Endothelial cell of umbilical vein (primary cell): ENCODE results near the gene LRRC53. TPM values are rescaled to one million over a fixed set of nuclear protein-coding genes. Genes with fewer than 3 reads are reported as not detected.

ENCODE experiments used
- BruUV-seq: library from RNA; stranded (reverse); fragments of 400-500 nt; replicated peaks from 2 replicates; lab custom pipeline; 2021; lab: Mats Ljungman, UMichigan
- CTCF ChIA-PET: fragments of 300-600, 350-600 bp; sonication (Branson Sonifier 250); formaldehyde crosslinking; loops from one replicate; lab custom pipeline; 2021; ENCODE audit warnings: antibody characterized with exemption, inconsistent platforms; lab: Charles Lee
- POLR2A ChIA-PET: fragments of 300-600, 350-600 bp; sonication (Branson Sonifier 250); formaldehyde crosslinking; loops from one replicate; lab custom pipeline; 2021; ENCODE audit warnings: antibody characterized with exemption, inconsistent platforms; lab: Charles Lee
- DNase-seq: peaks from one replicate; pipeline ENCODE4 v3.0.0-alpha.2; 2011; ENCODE audit warnings: low read depth, low spot score
- FAIRE-seq: peaks from 2 replicates; lab custom pipeline; 2011; peaks lifted over from hg19 to GRCh38; lab: Jason Lieb, UNC
- H2AFZ ChIP-seq: 2 replicates; pipeline ENCODE4 v1.6.0; 2012; ENCODE audit warnings: low read depth, low read length, control low read depth, inconsistent platforms
- H3K27ac ChIP-seq: 2 replicates; pipeline ENCODE4 v1.5.1; 2011; ENCODE audit warnings: low read depth, mild to moderate bottlenecking, control low read depth, low read length, moderate library complexity; ENCODE audit not compliant: insufficient read depth
- H3K27me3 ChIP-seq, 2 experiments: 2 replicates each; pipeline versions ENCODE4 v1.6.0 to v1.6.1; 2011; ENCODE audit warnings: low read length in 2 of 2, mixed read lengths in 1 of 2; ENCODE audit not compliant: control insufficient read depth in 2 of 2, insufficient read depth in 2 of 2
- H3K36me3 ChIP-seq, 2 experiments: 2 replicates in 1 of 2; 3 replicates in 1 of 2; pipeline ENCODE4 v1.5.1; 2011; ENCODE audit warnings: low read length in 2 of 2, mild to moderate bottlenecking in 1 of 2, moderate library complexity in 1 of 2; ENCODE audit not compliant: control insufficient read depth in 2 of 2, insufficient read depth in 2 of 2; ENCODE audit errors: extremely low read depth in 1 of 2
- H3K4me1 ChIP-seq: 3 replicates; pipeline ENCODE4 v1.5.1; 2011; ENCODE audit warnings: mild to moderate bottlenecking, low read length; ENCODE audit not compliant: control insufficient read depth, insufficient read depth; ENCODE audit errors: extremely low read depth
- H3K4me2 ChIP-seq: 2 replicates; pipeline ENCODE4 v1.6.1; 2011; ENCODE audit warnings: low read length, control low read depth, mixed read lengths; ENCODE audit not compliant: insufficient read depth
- H3K4me3 ChIP-seq, 3 experiments: fragments of 200-600 bp in 1 of 3; sonication (generic), shearing (Covaris generic) in 1 of 3; replicated peaks in 1 of 3; 2 replicates each; pipeline ENCODE4 v1.5.1; 2011 to 2016; ENCODE audit warnings: control low read depth in 3 of 3, low read length in 3 of 3, mild to moderate bottlenecking in 2 of 3, inconsistent platforms in 1 of 3, low read depth in 1 of 3, moderate library complexity in 1 of 3; ENCODE audit not compliant: insufficient read depth in 1 of 3
- H3K79me2 ChIP-seq: 2 replicates; pipeline ENCODE4 v1.6.0; 2012; ENCODE audit warnings: low read length, inconsistent platforms; ENCODE audit not compliant: control insufficient read depth, insufficient read depth
- H3K9ac ChIP-seq: replicated peaks from 2 replicates; pipeline ENCODE3; 2011; ENCODE audit warnings: low read length, control low read depth; ENCODE audit not compliant: insufficient read depth; ENCODE audit errors: extremely low read depth
- H3K9me1 ChIP-seq: replicated peaks from 3 replicates; pipeline ENCODE4 v1.6.0; 2011; ENCODE audit warnings: mild to moderate bottlenecking, low read length; ENCODE audit not compliant: control insufficient read depth, insufficient read depth; ENCODE audit errors: extremely low read depth
- H3K9me3 ChIP-seq: replicated peaks from 2 replicates; pipeline ENCODE4 v1.5.1; 2012; ENCODE audit warnings: low read length, inconsistent platforms; ENCODE audit not compliant: control insufficient read depth, insufficient read depth
- H4K20me1 ChIP-seq: replicated peaks from 2 replicates; pipeline ENCODE3; 2011; ENCODE audit warnings: mild to moderate bottlenecking, low read length; ENCODE audit not compliant: control insufficient read depth, insufficient read depth; ENCODE audit errors: extremely low read depth
- CTCF ChIP-seq, 2 donors: IDR thresholded peaks; 1 replicate in 1 of 2; 2 replicates in 1 of 2; pipeline ENCODE4 v1.5.1; 2011; ENCODE audit warnings: low read length in 2 of 2, mild to moderate bottlenecking in 2 of 2, moderate library complexity in 2 of 2, control low read depth in 1 of 2, inconsistent platforms in 1 of 2, low read depth in 1 of 2; ENCODE audit not compliant: insufficient read depth in 1 of 2; ENCODE audit errors: extremely low read depth in 1 of 2
- EZH2 ChIP-seq: IDR thresholded peaks from 2 replicates; pipeline ENCODE4 v1.6.1; 2012; ENCODE audit warnings: borderline replicate concordance, low read depth, mild to moderate bottlenecking, moderate library complexity, low read length, inconsistent platforms; ENCODE audit not compliant: severe bottlenecking
- FOS ChIP-seq: IDR thresholded peaks from 2 replicates; pipeline ENCODE4 v1.6.1; 2011; ENCODE audit warnings: mild to moderate bottlenecking, low read length, moderate library complexity, borderline replicate concordance; ENCODE audit not compliant: insufficient read depth
- GATA2 ChIP-seq: IDR thresholded peaks from 2 replicates; pipeline ENCODE4 v1.7.0; 2011; ENCODE audit warnings: low read depth, mild to moderate bottlenecking, moderate library complexity, mixed read lengths, low read length; ENCODE audit not compliant: insufficient read length, insufficient read depth
- JUN ChIP-seq: IDR thresholded peaks from 2 replicates; pipeline ENCODE4 v1.6.1; 2011; ENCODE audit warnings: borderline replicate concordance, low read depth; ENCODE audit not compliant: insufficient read length, insufficient read depth
- MAX ChIP-seq: IDR thresholded peaks from 2 replicates; pipeline ENCODE4 v1.6.1; 2011; ENCODE audit not compliant: insufficient read depth, insufficient read length
- MYC ChIP-seq: IDR thresholded peaks from one replicate; pipeline ENCODE4 v1.6.1; 2011; ENCODE audit warnings: mild to moderate bottlenecking, low read depth, low read length
- POLR2A ChIP-seq: IDR thresholded peaks from 2 replicates; pipeline ENCODE4 v1.6.1; 2012; ENCODE audit warnings: low read depth, mild to moderate bottlenecking, control low read depth, low read length
- POLR2AphosphoS5 ChIP-seq: IDR thresholded peaks from 2 replicates; pipeline ENCODE4 v1.6.1; 2012; ENCODE audit warnings: low read depth, mild to moderate bottlenecking, control low read depth, low read length, moderate library complexity; ENCODE audit not compliant: insufficient read depth
- dilution Hi-C: fragments of 300-500 bp; cut with MboI; formaldehyde crosslinking; loops from one replicate; pipeline ENCODE4 v1.15.0; 2019; ENCODE audit warnings: low sequenced_read_pairs; ENCODE audit not compliant: extremely low pct_ligation_motif_present
- intact Hi-C: fragments of 100-400 bp; cut with micrococcal nuclease; formaldehyde crosslinking; loops from one replicate; pipeline ENCODE4 v1.10.0; 2022
- polyA plus RNA-seq, 4 experiments: library from polyadenylated mRNA; depleted of rRNA in 3 of 4; stranded (reverse) in 3 of 4; unstranded in 1 of 4; fragments of >200 nt; gene quantifications; 2 replicates each; pipeline versions ENCODE4 v1.2.1 to v1.2.3, GENCODE V29; 2011 to 2012; ENCODE audit warnings: missing spikeins in 1 of 4
- total RNA-seq: library from RNA; stranded (reverse); gene quantifications from 2 replicates; pipeline ENCODE4 v1.2.3, GENCODE V29; 2021

LRRC53 gene
- total and polyA plus RNA-seq, 2 donors (not counting 3 experiments of a cell fraction or from before 2014, with no cell fraction given): not detected

GRCh38 chr1:74423471-74423870 is 88.9 kb downstream of the LRRC53 start:
- Histone ChIP-seq H3K27ac (no peak overlapping the region), H3K9me1 (no peaks in the 10 kb centered on the region), H3K4me3 (no peak overlapping the region), H3K9me3 (no peaks in the 10 kb centered on the region), H3K79me2 (no peaks in the 10 kb centered on the region), H3K4me1 (no peaks in the 10 kb centered on the region), H3K36me3 (no peaks in the 10 kb centered on the region), H4K20me1 (no peaks in the 10 kb centered on the region), H2AFZ (no peak overlapping the region), H3K4me2 (no peak overlapping the region), H3K9ac (no peak overlapping the region), H3K27me3 (no peaks in the 10 kb centered on the region)
- DNase-seq (no peak), FAIRE-seq (no peak)
- dilution Hi-C loops: no loop called here
- no TSS peak for BruUV-seq
- CTCF ChIA-PET: no interaction called here
- intact Hi-C loops: no loop called here
- POLR2A ChIA-PET: no interaction called here
- TF ChIP-seq EZH2 (no peak), GATA2 (no peak), JUN (no peak), CTCF (IDR thresholded peaks at IDR 0.05; ENCODE audit: extremely low read depth in 1 of 2, insufficient read depth in 1 of 2, low read depth in 1 of 2, low read length in 2 of 2) (no peak), MAX (no peak), POLR2A (no peak), POLR2AphosphoS5 (no peak), FOS (no peak), MYC (no peak)
